T-helper 2 cell treated with Interferon-gamma antibody and Interleukin-4, amounts not matched to agents 100 ng/mL and 5 ng/mL, for 36 hours (primary cell): Measurements from ENCODE around the gene ATP1A3. TPM values are rescaled to one million over a fixed set of nuclear protein-coding genes. Genes with fewer than 3 reads are reported as not detected.

ENCODE experiments used
- intact Hi-C: fragments of 100-400 bp; cut with micrococcal nuclease; formaldehyde crosslinking; loops from one replicate; pipeline ENCODE4 v1.15.1; 2023
- total RNA-seq: library from RNA; stranded (reverse); gene quantifications from 2 replicates; pipeline ENCODE4 v1.2.3, GENCODE V29; 2022

ATP1A3 gene
- total RNA-seq, 1 donor from 2014 or later: 2.3 TPM

GRCh38 chr19:41930322-41930722 is 63.7 kb downstream of the ATP1A3 start:
- intact Hi-C loops: no loop called here

DNA sequence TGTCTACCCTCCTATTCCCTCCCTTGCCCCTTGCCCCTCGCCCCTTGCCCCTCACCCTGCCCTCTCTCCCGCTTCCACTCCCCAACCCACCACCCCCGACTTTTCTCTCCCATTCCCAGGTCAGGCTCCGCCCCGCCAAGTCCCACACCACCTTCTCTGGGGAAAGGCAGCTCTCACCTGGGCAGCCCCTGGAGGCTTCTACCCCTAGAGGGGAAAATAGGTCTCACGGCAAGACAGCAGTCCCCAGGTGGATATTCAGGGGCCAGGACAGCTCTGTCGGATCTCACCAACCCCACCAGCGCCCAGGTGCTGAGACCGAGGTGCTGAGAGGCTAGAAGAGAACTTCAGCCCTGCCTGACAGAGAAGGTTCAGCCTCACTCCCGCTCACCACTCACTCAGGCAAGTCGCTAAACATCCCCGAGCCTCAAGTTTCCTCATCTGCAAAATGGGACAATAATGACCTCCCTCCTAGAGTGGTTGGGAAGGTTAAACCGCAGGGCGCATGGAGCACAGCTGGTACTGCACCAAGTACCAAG is 64.4 kb downstream of the ATP1A3 start:
- intact Hi-C loops: loop anchor here (2.0 to 5.0 kb wide), 2 partner anchors 42 to 55 kb away; no protein-coding TSS in a partner anchor

DNA sequence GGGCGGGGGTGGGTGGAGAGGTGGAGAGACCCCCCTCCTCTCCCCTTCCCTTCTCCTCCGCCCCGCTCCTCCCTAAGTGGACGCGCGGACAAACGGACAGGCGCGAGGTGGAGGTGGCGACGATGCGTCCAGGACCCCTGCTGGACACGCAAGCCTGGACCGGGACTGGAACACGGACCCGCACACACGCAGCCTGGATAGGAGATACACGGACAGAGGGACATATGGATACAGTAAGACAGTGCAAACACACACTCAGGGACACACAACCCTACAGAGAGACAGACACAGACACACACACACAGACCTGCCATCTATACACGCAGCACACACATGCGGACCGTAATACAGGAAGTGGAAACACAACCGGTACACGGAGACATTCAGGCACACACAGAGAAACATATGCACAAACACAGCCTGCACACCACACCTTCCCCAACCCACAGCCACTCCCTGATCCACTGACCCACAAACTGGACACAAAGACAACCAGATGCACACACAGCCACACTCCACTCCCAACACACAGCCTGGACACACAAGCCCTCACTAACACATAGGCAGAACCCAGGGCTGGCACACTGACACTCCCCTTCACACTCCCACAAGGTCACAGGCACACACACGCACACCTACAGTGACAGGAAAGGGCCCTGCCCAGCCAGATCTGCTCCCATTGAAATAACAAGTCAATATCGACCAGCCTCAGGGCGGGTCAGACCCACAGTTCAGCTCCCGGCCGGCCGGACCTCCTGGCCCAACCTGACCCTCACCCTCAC is 65.1 kb downstream of the ATP1A3 start:
- intact Hi-C loops: loop anchor here (2.0 to 5.0 kb wide), 2 partner anchors 42 to 54 kb away; no protein-coding TSS in a partner anchor

DNA sequence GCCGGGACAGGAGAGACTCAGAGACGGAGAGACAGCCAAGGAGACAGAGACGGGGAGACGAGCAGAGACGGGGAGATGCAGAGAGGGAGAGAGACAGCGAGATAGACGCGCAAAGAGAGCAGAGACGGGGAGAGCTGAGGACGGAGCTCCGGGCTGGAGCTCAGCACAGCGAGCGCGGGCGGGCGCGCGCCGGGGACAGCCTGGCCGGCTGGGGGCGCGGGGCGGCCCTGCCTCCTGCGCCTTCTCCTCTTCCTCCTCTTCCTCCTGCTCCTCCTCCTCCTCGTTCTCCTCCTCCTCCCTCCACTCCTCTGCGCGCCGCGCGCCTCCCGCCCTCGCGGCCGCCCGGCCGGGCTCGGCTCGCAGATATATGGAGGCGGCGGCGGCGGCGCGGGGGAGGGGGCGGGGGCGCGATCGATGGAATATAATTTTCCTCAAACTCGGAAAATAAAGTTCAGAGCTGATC is 65.8 kb downstream of the ATP1A3 start, which contains the start of gene ERFL:
TSS of gene ERFL (minus strand) at position 229 of the 463 bp plus-strand sequence. CDS start 15,530 bp downstream, outside the sequence.
- intact Hi-C loops: loop anchor here (2.0 to 5.0 kb wide), 2 partner anchors 41 to 53 kb away; no protein-coding TSS in a partner anchor

DNA sequence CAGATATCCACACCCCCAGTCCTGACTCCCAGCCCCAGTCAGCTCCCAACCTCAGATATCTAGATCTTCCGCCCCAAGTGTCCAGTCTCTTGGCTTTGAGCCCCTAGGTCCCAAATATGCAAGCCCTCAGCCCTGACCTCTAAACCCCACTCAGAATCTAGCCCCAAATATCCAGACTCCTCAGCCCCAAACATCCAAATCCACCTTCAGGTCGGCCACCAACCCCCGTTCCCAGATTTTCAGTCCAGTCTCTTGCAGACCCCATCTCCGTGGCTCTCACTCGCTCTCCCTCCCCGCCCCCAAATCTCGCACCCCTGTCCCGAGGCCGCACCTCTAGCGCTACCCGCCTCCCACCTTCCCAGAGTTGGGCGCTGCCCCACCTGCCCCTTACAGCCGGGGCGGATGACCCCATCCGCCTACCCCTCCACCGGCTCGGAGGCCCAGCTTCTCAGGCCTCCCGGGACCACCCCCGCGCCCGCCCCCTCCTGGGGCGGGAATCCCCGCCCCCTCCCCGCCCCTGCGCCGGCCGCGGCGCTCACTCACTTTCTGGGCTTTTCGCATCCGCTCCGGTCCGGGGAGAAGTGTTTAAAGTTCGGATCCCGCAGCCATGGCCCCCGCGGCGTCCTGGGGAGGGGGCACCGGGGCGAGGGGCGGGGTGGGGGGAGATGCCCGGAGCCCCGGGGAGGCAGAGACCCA is 66.4 kb downstream of the ATP1A3 start:
- intact Hi-C loops: loop anchor here (2.0 to 5.0 kb wide), 2 partner anchors 40 to 53 kb away; no protein-coding TSS in a partner anchor

- intact Hi-C loops: loop anchor here (5.0 kb wide), 1 partner anchor 40 kb away; no protein-coding TSS in a partner anchor
These were observed 67.1 kb downstream of the ATP1A3 start for GRCh38 chr19:41926763-41927496.

- intact Hi-C loops: loop anchor here (5.0 kb wide), 1 partner anchor 39 kb away; no protein-coding TSS in a partner anchor
These were observed 67.8 kb downstream of the ATP1A3 start for GRCh38 chr19:41926028-41926762.

DNA sequence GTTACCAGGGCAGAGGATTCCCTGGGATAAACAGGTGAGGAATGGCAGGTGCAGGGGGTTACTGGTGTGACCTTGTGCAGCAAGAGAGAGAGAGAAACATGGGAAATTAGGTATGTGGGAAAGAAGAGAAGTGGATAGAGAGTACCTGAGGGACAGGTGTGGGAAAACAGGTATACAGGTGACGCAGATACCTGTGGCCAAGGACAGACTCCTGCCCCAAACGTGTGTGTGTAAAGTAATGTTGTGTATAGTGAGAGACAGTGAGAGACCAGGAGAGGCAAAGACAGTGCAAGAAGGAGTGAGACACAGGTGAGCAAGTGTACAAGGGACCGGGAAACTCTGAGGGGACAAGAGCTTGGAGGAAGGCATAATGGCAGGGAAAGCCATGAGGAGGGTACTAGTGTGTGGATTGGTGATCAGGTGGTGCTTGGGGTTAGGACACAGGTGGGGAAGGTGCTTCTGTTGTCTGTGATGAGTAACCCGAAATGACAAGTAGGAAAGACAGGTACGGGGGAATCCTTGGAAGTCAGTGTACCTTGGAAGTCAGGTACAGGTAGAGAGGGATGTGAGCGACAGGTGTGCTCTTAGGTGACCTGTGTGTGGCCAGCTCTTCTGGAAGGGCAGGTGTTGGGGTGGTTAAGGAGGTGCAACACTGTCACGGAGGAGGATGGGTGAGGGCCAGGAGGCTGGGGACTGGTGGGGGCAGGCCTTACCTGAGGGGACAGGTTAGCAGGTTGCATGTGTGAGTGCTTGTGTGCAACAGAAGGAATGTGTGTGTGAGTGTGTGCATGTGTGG is 68.6 kb downstream of the ATP1A3 start:
- intact Hi-C loops: loop anchor here (5.0 kb wide), 1 partner anchor 38 kb away; no protein-coding TSS in a partner anchor

DNA sequence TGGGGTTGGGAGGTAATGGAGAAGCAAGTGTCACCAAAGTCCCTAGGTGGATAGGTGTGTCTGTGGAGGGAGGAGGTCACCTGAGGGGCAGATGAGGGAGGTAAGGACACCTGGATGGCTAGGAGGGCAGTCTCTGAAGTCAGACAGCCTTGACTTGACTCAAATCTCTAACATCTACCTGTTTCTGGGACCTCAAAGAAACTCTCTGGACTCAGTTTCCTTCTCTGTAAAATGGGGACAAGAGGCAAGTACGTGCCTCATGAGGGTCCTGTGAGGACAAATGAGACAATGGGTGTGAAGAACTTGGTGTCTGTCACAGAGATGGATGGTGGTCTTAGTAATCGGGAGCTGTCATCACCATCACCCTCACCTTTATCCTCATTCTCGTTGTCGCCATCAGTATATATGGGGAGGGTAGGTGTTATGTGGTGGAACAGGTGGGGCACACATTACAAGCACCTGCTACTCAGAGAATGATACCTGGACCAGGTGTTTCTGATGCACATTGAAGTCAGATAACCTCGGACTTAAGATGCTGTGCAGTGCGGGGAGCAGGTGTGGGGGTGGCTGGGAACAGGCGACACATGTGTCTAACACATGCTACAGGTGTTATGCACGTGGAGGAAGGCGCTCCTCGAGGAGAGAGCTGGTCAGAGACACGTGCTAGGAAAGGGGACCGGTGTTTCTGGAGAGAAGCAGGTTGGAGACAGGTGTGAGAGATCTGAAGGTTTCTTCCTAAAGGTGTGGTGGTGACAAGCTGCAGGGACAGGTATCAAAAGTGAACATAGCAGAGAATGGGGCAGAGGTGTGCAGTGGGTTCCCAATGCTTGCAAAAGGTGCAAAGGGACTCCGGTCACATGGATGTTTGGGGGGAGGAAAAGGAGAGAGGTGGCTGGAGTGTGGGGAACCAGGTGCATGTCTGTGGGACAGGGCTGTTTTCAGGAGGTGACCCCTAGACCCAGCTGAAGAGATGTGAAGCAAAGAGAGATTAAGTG is 69.6 kb downstream of the ATP1A3 start:
- intact Hi-C loops: loop anchor here (5.0 kb wide), 1 partner anchor 37 kb away; no protein-coding TSS in a partner anchor

DNA sequence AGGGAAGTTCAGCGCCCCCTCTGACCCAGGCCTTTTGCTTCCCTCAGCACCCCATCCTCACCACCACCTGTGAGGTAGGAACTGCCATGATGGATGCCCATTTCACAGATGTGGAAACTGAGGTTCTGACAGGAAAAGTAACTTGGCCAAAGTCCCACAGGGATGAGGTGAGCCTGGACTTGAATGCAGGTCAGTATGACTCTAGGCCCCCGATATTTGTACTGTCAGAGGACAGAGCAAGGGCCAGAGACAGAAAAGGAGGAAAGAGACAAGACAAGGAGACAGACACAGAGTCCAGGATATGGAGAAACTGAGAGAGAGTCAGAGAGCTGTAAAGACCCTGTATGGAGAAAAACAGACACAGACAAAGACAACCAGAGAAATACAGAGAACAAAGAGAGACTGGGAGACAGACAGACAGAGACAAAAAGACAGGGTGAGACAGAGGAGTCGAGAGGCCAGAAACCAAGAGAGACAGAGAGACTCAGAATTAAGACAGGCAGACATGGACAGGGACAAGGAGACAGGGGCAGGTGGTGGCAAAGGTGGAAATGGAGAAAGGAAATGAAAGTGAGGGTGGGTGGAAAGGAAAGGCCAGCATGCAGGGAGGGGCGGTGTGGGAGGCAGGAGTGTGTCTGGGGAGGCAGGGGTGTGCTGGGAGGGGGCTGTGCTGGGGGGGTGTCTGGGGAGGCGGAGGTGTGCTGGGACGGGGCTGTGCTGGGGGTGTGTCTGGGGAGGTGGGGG is 70.8 kb downstream of the ATP1A3 start:
- intact Hi-C loops: no loop called here

GRCh38 chr19:41922585-41922984 is 71.4 kb downstream of the ATP1A3 start:
- intact Hi-C loops: no loop called here

DNA sequence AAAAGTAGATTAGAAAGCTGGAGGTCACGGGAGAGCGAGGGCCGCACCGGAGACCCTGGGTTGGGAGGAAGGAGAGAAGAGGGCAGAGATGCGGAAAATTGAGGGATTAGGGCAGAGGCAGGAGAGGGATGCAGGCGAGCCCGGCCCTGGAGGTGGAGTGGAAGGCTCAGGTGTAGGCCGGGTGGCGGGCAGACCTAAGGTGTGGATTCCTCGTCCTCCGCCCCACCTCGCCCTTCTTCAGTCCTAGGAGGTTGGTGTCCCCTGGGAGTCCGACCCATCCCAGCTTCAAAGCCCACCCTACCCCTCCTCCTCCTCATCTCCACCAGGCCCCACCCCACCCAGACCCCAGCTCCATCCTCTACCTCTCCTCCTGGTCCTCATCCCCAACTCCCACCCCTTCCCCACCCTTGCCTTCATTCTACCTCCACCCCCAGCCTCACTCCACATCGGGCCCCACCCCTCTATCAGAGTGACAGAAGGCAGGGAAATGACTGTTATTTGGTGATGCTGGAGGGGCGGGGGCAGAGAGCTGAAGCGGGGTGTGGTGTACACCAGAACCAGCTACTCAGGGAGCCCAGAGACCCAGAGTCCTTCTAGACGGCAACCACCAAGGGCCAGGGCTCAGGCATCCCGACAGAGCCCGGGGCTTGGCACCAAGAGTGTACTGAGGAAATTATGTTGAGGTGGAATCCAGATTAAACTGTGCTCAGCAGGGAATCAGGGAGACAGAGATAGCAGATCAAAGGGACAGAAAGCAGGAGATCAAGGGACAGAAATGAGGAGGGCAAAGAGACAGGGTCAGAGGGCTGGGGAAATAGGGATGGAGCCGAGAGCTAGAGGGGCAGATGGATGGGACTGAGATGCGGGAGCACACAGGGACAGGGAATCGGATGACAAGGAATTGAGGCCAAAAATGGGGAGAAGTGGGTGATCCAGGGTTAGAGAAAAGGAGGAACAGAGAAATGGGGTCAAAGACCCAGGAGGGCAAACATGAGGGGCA is 72.2 kb downstream of the ATP1A3 start:
- intact Hi-C loops: no loop called here

- intact Hi-C loops: no loop called here
These were observed 73.0 kb downstream of the ATP1A3 start for GRCh38 chr19:41920882-41921576.

DNA sequence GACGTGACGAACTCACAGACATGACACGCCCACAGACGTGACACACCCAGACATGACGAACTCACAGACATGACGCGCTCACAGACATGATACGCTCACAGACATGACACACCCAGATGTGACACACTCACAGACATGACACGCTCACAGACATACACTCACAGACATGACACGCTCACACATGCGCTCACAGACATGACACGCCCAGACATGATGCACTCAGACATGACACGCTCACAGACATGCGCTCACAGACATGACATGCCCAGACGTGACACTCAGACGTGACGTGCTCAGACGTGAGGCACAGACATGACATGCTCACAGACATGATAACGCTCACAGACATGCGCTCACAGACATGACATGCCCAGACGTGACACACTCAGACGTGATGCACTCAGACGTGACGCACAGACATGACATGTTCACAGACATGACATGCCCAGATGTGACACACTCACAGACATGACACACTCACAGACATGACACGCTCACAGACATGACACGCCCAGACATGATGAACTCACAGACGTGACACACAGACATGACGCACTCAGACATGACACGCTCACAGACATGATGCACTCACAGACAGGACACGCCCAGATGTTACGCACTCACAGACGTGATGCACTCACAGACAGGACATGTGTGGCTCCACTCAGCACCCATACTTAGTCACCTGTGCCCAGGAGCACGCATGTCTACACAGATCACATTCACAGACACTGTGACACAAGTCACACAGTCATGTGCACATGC is 73.9 kb downstream of the ATP1A3 start:
- intact Hi-C loops: no loop called here
